NCI-H345 (cell line): ENCODE data around the gene NUAK2.

Source experiments
- DNase-seq: peaks from one replicate; lab custom pipeline; 2025; lab: John Stamatoyannopoulos, UW

NUAK2 gene

GRCh38 chr1:205319081-205320018 lies 2.2 kb downstream of the NUAK2 start:
- peak; percentile 86 for DNase-seq

- peak; percentile 93 for DNase-seq
Observed at GRCh38 chr1:205318231-205318991, 3.1 kb downstream of the NUAK2 start.

GRCh38 chr1:205317311-205317917 lies 4.1 kb downstream of the NUAK2 start:
- DNase-seq: peak; percentile 89

- DNase-seq: no peak
Observed at GRCh38 chr1:205316161-205316566, 5.4 kb downstream of the NUAK2 start.

- DNase-seq: peak; percentile 39
Observed at GRCh38 chr1:205315008-205315618, 6.4 kb downstream of the NUAK2 start.

GRCh38 chr1:205313563-205314308 lies 7.8 kb downstream of the NUAK2 start:
- peak; percentile 22 for DNase-seq

- DNase-seq: no peak
Observed at GRCh38 chr1:205312866-205313562, 8.5 kb downstream of the NUAK2 start.

- DNase-seq: no peak
Observed at GRCh38 chr1:205310976-205311704, 10.4 kb downstream of the NUAK2 start.

GRCh38 chr1:205309741-205310140 lies 11.8 kb downstream of the NUAK2 start:
- no peak for DNase-seq

GRCh38 chr1:205306929-205307566 lies 14.5 kb downstream of the NUAK2 start:
- DNase-seq: no peak

- DNase-seq: no peak
Observed at GRCh38 chr1:205304695-205305070, 16.9 kb downstream of the NUAK2 start.

- DNase-seq: no peak
Observed at GRCh38 chr1:205304046-205304694, 17.4 kb downstream of the NUAK2 start.

GRCh38 chr1:205303247-205303888 lies 18.2 kb downstream of the NUAK2 start:
- DNase-seq: no peak

- no peak for DNase-seq
Observed at GRCh38 chr1:205301842-205302588, 19.5 kb downstream of the NUAK2 start.

GRCh38 chr1:205301205-205301821 lies 20.2 kb downstream of the NUAK2 start:
- DNase-seq: peak; percentile 23

GRCh38 chr1:205300149-205300548 lies 21.4 kb downstream of the NUAK2 start:
- DNase-seq: no peak
